Glomerular visceral epithelial cell (primary cell): ENCODE data around the gene KCNJ14.
"Not testable (repeated sequence)": the region's sequence is repeated elsewhere in the genome, so short reads cannot be mapped to it uniquely, and the experiment has no call there.

ENCODE experiments used
- DNase-seq: peaks from one replicate; pipeline ENCODE4 v3.0.0-alpha.2; 2016; ENCODE audit errors: extremely low spot score

Gene KCNJ14

DNA sequence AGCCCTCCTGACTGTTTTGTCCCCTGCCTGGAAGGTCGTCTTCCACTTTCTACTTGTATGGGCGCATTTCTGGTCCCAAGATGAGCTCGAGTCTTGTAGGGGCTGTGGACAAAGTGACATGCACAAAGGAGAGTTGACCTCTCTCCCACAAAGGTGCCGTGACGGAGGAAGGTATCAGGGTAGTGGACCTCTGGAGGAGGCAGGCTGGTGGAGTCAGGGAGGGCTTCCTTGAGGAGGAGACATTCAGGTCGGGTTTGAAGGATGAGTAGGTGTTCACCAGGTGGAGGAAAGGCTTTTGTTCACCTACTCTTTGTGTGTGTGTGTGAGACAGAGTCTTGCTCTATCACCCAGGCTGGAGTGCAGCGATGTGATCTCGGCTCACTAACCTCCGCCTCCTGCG lies 15.5 kb downstream of the KCNJ14 start:
- DNase-seq: no peak

DNA sequence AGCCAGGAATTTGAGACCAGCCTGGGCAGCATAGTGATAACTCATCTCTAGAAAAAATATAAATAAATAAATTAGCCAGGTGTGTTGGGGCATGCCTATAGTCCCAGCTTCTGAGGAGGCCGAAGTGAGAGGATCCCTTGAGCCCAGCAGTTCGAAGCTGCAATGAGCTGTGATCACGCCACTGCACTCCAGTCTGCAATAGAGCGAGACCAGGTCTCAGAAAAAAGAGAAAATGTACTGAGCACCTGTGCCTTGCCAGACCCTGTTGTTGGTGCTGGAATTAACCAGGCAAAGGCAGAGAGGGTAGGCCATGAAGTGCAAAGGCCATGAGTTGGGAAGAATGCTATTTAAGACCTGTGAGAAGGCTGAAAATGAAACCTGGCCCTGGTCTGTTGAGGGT lies 16.5 kb downstream of the KCNJ14 start:
- DNase-seq: no peak

DNA sequence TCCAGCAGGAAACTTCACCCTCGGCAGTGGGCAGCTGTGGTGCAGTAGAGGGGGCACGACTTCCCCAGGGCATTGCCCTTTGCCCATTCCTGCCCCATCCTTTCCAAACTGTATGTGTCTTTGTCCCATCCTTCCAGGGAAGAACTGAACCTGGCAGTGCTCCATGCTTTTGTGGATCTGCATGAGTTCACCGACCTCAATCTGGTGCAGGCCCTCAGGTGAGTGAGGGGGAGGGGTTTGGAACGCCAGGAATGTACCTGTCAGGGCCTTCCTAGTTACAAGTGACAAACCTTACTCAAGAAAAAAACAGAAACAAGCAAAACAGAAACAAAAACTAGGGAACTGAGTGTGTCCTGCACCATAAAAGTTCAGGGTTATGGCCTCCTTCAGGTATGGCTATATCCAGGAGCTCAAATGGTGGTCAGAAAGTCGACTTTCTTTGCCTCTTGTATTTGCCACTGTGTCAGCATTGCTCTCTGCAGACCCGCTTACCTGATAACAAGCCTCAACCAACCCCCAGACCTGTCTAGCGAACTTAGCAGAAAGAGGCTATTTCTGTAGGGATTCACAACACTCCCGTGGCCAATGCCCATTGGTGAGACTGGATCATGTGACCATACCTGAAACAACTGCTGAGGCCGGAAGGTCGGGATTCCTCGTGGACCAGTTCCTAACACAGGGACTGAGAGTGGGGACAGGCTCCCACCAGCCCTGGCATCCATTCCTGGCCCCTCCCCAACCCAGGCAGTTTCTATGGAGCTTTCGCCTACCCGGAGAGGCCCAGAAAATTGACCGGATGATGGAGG lies 18.0 kb downstream of the KCNJ14 start:
- no peak for DNase-seq

DNA sequence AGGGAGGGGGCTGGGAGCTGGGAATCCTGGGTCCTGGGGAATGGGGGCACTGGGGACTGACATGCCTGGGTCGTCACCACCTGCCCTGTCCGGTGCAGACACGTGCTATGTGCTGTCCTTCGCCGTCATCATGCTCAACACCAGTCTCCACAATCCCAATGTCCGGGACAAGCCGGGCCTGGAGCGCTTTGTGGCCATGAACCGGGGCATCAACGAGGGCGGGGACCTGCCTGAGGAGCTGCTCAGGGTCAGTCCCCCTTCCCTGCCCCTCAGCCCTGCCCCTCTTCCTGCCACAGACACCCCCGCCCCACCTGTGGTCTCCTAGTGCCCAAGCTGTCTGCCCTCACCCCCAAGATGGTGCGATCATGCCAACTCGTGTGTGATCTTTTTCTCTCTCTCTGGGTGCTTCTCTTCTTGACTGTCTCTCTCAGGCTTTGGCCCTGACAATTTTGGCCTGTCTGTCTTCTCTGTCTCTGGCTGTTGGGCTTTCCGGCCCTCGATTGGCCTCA lies 18.8 kb downstream of the KCNJ14 start:
- no peak for DNase-seq

DNA sequence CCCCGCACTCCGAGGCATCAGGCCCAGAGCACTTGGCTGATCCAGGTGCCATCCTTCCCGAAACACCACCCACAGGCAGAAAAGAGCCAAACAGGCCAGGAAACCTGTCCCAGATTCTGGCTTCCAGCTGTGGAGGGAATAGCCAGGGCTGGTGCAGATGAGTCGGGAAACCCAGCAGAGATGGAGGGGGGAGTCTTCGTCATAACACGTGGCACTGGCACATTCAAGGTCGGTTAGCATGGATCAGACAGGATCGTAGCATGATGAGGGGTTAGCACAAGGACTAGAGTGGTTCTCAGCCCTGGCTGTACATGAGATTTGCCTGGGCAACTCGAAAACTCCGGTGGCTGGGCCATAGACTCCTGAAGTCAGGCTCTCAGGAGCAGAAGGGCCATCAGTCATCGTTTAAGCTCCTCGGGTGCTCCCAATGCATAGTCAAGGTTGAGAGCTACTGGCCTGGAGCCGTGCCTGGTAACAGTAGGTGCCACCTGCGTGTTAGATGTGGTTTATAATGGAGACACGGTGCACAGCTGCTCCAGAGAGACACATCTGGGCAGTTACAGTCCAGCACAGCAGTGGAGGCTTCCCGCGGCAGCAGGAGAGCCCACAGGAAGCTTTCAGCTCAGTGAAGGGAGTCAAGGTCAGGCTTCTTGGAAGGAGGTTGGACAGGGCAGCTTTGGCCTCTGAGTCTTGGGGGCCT lies 20.1 kb downstream of the KCNJ14 start:
- no peak for DNase-seq

DNA sequence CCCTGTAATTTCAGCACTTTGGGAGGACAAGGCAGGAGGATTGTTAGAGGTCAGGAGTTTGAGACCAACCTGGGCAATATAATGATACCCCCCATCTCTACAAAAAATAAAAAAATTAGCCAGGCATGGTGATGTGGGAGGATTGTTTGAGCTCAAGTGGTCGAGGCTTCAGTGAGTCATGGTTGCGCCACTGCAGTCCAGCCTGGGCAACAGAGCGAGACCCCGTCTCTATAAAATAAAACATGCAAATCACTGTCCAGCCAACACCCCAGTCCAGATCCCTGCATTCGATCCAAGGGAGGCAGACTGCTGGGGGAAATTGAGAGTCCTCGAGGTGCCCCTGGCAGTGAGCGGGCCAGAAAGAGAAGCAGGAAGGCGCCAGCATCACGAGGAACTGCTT lies 20.8 kb downstream of the KCNJ14 start:
- DNase-seq: no peak

DNA sequence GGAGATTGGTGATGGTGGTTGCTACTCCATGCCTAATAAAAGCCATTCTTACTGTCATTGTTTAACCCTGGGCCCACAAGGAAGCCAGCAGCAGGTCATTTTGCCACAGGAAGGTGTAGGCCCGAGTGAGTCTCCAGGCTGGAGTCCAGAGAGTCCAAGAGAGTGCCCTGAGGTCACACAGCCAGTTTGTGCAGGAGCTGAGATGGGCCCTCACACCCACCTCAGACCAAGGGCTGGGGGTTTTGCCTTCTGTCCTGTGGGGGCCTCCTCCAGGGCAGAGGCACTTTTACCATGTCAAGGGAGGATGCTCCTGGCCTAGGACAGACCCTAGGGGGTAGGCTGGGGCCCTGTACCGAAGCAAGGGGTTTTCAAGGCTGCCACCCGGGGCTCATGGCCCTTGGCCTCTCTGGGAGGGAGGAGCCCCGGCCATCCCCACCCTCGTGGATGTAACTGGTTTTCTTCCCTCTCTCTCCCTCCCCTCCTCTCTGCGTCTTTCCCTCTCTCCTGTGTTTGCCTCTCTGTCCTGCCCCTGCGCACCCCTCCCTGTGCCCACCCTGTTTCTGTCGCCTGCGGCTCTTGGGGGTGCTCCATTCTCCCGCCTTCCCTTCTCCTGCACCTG lies 21.8 kb downstream of the KCNJ14 start:
- DNase-seq: no peak

DNA sequence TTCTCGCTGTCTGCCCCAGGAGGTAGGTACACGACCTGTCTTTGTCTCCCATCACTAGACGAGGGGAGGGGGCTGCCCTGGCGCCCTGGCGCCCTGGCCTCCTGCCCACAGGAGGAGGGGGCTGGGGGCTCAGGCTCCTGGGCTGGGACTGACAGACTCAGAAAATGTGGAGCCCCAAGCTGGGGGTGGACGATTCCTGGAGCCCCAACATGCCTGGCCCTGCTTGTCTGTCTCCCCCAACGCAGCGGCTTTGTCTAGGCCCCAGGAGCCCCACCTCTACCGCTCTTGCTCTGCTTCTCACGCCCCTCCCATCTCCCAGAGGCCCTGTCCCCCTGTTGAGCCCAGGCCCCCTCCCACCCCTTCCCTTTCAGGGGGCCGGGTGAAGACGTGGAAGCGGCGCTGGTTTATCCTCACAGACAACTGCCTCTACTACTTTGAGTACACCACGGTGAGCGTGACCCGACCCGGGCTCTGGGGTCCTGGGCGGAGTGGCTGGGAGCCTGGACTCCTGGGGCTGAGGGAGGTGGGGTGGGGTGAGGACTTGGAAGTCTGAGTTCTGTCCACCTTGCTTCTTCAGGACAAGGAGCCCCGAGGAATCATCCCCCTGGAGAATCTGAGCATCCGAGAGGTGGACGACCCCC lies 22.4 kb downstream of the KCNJ14 start:
- no peak for DNase-seq

DNA sequence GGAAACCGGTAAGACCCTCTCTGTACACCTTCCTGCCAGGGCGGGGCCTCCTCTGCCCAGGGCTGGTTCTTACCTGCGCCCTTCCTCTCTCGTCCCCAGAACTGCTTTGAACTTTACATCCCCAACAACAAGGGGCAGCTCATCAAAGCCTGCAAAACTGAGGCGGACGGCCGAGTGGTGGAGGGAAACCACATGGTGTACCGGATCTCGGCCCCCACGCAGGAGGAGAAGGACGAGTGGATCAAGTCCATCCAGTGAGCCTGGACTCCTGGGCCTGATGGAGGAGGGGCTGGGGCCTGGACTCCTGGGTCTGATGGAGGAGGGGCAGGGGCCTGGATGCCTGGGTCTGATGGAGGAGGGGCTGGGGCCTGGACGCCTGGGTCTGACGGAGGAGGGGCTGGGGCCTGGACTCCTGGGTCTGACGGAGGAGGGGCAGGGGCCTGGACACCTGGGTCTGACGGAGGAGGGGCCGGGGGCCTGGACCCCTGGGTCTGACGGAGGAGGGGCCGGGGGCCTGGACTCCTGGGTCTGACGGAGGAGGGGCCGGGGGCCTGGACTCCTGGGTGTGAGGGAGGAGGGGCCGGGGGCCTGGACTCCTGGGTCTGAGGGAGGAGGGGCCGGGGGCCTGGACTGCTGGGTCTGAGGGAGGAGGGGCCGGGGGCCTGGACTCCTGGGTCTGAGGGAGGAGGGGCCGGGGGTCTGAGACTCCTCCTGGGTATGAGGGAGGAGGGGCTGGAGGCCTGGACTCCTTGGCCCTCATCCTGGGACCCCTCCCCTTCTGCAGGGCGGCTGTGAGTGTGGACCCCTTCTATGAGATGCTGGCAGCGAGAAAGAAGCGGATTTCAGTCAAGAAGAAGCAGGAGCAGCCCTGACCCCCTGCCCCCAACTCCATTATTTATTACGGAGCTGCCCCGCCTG lies 23.2 kb downstream of the KCNJ14 start:
- no peak for DNase-seq

DNA sequence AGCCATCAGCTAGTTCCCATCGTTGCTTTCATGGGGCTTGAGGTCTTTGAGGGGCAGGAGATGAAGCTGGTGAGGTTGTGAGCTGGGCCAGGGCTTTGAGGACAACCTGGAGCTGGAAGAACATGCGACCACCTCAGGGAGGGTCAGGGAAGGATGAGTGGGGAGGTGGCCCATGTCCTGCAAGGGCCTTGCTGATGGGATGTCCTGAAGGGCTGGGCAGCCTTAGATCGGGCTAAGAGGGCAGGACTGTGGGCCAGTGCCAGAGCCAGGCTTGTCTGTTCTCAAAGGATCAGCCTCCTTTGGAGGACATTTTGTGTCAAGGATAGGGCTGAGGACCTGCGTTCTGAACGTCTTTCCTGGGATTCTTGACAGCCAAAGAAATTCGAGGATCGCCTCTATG lies 24.3 kb downstream of the KCNJ14 start:
- DNase-seq: no peak

DNA sequence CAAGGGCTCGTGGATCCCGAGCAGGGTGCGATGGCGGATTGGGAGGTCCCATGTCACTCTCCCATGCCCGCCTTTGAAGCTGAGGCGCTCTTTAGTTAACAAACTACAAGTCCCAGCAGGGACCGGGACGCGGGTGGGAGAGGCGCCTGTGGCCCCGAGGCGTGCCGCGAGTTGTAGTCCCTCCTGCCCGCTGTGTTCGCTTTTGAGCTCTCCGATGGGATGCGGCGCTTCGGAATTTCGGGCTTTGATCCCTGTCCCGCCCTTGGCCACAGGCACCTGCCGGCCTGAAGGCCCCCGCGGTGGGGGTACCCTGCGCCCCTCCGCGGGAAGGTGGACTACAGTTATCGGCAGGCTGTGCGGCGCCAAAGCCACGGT lies 24.8 kb downstream of the KCNJ14 start:
- no peak for DNase-seq

DNA sequence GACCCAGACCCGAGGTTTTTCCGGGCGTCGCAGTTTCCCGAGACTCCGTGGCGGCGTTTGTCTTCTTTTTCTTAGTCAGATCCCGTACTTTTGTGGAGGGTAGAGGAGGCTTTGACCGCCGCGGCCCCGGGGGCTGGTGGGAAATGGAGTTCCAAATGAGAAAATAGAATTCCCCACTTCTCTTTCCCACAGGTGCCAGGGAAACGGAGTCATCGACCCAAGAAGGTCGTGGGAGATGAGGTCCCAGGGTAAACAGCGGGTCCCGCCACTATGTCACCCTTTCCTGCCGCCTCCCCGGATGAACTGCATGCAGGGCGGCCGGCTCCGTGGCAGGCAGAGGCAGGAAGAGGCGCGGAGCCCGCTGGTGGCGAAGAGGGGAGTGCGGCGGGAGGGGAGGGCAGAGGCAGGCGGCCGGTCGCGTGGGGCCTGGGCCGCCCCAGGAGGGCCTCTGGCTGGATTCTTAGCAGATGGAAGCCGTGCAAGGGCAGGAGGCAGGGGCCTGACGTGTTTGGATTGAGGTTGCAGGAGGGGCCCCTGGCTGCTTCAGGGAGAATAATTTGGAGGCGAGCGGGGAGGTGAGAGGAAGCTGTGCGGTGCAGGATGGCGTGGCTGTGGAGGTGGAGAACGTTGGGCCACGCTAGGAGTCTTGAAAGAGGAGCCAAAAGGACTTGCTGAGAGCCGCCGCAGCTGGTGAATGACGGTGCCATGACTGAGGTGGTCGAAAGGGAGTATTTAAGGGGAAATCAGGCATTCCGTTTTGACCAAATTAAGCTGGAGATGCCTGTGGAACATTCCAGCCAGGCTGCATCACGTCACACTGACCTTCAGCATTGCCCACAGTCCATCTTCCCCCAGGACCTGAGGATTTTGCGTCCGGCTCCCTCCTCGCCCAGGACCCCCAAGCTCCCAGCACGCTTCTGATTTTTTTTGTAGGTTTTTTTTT lies 25.5 kb downstream of the KCNJ14 start:
- DNase-seq: no peak

DNA sequence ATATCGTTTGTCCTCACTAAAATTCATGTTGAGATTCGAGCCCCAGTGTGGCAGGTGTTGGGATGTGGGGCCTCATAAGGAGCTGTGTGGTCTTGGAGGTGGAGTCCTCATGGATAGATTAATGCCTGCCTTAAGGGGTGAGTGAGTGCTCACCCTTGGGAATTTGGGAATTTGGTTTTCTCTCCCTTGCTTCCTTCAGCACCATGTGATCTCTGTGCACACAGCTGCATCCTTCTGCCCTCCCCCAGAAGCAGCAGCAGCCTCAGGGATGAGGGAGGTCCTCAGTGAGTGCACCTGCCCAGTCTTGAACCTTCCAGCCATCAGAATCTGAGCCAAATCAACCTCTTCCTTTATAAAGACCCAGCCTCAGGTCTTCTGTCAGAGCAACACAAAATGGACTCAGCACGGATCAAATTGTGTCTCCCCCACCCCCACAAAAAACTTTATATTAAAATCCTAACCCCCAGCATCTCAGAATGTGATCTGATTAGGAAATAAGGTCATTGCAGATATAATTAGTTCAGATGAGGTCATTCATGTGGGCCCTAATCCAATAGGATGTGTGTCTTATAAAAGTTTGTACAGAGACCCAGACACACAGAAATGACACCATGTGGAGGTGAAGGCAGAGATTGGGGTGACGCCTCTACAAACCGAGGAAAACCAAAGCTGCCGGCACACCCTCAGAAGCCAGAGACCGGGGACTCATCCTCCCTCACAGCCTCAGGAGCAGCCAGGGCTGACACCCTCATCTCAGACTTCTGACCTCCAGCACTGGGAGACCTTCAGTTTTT lies 26.7 kb downstream of the KCNJ14 start:
- DNase-seq: no peak

DNA sequence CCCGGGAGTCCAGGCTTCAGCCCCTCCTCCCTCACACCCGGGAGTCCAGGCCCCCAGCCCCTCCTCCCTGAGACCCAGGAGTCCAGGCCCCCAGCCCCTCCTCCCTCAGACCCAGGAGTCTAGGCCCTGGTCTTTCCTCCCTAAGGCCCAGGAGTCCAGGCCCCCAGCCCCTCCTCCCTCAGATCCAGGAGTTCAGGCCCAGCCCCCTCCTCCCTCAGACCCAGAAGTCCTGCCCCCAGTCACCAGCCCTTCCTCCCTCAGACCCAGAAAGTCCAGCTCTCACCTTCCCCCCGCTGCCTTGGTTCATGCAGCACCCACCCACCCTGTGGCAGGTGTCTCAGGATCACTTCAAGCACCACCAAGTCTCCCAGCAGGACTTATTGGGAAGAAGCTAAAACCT lies 27.9 kb downstream of the KCNJ14 start:
- no peak for DNase-seq

DNA sequence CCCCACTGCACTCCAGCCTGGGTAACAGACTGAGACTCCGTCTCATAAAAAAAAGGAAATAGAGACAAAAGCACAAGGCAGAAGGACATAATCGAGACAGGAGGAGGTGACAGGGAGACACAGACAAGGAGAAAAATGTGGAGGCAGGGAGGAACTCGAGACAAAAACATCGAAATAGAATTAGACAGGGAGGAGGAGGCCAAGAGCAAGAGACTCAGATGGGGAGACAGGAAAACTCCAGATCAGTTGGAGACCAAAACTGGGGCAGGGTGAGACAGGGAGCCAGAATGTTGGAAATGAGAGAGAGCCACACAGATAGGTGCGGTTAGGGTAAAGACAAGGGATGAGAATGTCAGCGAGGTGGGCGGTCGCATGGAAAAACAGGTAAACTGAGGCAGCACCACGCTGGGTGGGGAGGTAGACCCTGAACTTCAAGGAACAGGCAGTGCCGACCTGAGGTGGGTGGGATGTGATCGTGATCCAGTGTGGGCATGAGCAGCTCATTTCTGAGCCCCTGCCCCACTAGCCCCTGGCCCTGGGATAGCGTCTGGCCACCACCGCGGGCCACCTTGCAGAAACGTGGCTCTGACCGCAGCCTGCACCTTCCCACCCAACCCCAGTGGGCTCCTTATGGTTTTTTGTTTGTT lies 29.0 kb downstream of the KCNJ14 start:
- no peak for DNase-seq

DNA sequence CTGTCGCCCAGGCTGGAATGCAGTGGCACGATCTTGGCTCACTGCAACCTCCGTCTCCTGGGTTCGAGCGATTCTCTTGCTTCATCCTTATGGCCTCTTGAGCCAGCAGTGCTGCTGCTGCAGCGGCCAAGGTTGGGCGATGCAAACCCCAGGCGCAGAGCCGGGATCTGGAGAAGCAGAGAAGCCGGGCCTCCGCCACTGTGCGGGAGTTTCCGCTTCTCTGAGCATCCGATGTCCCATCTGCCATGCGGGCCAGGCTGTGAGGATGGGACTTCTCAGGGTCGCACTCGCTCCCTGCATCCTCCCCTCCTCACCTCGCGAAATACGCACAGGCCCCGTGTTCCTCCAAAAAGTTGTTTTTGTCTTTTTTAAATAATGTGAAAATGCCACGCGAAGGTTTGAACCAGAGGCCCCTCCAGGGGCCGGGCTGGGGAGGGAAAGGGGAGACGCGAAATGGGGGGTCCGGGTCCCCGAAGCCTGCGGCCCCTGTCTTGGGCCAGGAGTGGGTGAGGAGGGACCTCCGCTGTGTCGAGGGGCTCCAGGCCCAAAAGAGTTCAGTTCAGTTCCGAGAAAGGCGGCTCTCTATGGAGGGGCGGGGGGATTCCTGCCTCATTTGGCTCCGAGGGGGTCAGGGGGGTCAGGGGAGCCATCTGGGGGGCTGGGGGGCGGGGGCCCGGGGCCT lies 29.7 kb downstream of the KCNJ14 start:
- DNase-seq: no peak

DNA sequence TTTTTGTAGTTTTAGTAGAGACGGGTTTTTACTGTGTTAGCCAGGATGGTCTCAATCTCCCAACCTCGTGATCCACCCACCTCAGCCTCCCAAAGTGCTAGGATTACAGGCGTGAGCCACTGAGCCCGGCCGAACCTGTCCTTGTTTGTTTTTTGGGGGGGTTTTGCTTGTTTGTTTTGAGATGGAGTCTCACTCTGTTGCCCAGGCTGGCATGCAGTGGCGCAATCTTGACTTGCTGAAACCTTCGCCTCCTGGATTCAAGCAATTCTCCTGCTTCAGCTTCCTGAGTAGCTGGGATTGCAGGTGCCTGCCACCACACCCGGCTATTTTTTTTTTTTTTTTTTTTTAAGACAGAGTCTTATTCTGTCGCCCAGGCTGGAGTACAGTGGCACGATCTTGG lies 31.3 kb downstream of the KCNJ14 start:
- not testable (repeated sequence) for DNase-seq

DNA sequence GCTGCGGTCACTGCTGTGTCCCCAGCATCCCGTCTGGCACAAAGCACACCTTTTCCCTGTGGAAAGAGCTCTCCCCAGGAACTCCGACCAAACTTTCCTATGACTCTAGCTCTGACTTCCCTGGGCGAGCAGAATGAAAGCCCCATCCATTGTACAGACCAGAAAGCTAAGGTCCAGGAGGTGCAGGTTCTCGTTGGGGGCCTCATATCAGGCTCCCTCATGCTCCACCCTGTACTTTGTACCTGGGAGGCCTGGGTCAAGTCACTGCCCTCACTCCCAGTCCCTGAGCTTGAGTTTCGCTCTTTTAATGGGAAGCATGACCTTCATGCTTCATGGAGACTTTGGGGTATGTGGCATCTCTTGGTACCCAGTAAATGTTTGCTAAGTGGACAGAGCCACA lies 32.2 kb downstream of the KCNJ14 start:
- DNase-seq: no peak
